GM12873 (cell line): Measurements from ENCODE around the gene PRKCB.

Source experiments
- TF ChIP-seq, protein P1 (sequence below): IDR thresholded peaks from 2 replicates; pipeline ENCODE4 v1.5.1; 2012; ENCODE audit warnings: low read depth, mild to moderate bottlenecking, moderate library complexity, low read length, control low read depth; ENCODE audit not compliant: insufficient read depth; ENCODE audit errors: missing control alignments

PRKCB gene

GRCh38 chr16:24027466-24027865 is 191.7 kb downstream of the PRKCB start:
- TF ChIP-seq, protein P1, sequence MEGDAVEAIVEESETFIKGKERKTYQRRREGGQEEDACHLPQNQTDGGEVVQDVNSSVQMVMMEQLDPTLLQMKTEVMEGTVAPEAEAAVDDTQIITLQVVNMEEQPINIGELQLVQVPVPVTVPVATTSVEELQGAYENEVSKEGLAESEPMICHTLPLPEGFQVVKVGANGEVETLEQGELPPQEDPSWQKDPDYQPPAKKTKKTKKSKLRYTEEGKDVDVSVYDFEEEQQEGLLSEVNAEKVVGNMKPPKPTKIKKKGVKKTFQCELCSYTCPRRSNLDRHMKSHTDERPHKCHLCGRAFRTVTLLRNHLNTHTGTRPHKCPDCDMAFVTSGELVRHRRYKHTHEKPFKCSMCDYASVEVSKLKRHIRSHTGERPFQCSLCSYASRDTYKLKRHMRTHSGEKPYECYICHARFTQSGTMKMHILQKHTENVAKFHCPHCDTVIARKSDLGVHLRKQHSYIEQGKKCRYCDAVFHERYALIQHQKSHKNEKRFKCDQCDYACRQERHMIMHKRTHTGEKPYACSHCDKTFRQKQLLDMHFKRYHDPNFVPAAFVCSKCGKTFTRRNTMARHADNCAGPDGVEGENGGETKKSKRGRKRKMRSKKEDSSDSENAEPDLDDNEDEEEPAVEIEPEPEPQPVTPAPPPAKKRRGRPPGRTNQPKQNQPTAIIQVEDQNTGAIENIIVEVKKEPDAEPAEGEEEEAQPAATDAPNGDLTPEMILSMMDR = no peak

- TF ChIP-seq, protein P1 = no peak
Observed at GRCh38 chr16:24035127-24035842, 199.5 kb downstream of the PRKCB start.

DNA sequence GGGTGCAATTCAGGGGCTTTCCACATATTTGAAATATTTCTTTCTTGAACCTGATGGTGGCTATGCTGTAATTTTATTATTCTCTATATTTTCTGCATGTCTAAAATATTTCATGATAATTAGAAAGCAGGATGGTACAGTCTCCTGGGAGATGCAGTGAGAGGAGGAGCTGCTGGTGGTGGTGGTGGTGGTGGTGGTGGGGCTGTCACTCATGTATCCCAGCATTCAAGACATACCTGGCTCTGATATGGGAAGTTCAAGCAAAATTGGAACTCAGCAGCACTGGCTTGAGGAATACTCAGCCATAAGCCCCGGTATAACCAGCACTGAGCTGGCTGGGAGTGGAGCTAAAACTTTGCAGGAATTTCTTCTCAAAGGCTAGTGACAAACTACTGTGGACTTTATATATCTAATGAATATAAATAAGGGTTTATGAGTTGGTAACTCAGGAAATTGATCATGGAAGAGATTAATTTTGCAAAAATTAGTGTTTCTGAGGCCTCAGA is 200.3 kb downstream of the PRKCB start:
- TF ChIP-seq, protein P1 = no peak

DNA sequence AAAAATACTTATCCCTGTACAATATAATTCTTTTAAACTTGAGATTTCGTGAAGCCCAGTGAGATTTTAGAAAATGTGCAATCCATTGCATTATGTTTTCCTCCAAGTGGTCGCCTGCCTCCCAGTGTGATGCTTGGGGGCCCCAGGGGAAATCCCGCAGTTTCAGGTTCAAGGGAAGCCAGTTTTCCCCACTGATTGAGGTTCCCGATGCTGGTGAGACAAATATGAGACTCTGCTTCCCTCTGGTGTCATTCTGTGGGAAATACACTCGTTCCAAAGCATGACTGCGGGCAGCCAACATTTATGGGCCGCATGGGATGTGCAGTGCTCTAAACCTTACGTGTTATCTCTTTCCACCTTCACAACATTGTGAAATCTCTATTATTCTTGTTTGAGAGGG is 200.8 kb downstream of the PRKCB start:
- TF ChIP-seq, protein P1 = peak; percentile 75

- TF ChIP-seq, protein P1 = no peak
Observed at GRCh38 chr16:24037335-24037734, 201.6 kb downstream of the PRKCB start.

DNA sequence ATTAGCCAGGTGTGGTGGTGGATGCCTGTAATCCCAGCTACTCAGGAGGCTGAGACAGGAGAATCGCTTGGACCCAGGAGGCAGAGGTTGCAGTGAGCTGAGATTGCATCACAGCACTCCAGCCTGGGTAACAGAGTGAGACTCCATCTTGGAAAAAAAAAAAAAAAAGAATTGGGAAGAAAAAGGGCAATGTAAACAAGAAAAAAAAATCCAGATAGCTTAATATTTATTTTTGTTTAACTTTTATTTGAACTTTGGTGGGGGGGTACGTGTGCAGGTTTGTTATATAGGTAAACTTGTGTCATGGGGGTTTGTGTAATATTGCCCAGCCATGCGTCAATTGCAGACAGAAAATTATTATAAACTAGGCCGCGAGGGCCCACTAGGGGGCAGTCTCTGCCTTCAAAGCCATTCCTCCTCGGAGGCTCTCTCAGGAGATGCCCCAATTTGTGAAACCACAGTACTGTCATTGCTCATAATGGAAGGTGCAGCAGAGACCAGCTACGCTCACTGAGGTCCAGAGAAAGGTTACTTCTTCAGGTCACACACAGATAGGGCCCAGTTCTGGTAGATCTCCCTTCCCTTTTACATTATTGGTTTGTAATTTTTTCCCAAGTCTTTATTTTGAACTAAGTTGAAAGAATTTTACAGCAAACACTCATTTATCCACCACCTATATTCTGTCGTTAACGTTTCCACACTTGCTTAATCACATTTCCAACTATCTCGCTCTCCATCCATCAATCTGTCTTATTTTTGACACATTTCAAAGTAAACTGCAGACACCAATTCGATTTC is 206.2 kb downstream of the PRKCB start:
- TF ChIP-seq, protein P1 = peak; percentile 85

DNA sequence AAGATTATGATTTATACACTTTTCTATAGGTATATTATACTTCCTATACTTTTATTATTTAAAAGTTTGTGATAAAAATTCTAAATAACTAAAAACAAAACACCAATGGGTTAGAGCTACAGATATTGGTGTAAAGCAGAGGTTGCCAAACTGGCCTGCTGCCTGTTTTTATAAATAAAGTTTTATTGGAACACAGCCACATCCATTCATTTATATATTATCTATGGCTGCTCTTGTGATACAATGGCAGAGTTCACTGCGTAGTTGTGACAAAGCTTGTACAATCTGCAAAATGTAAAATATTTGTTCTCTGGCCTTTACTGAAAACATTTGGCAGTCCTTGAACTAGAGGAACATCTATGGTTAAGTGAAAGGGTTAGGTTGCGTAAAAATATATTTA is 208.7 kb downstream of the PRKCB start:
- TF ChIP-seq, protein P1 = no peak
